GM12891 (cell line): Measurements from ENCODE around the gene UBE2E2.

ENCODE experiments used
- PAX5 ChIP-seq: IDR thresholded peaks from 2 replicates; pipeline ENCODE4 v1.6.1; 2011; ENCODE audit warnings: low read length, moderate library complexity, mild to moderate bottlenecking; ENCODE audit not compliant: insufficient read depth, severe bottlenecking
- POLR2A ChIP-seq: IDR thresholded peaks from 2 replicates; pipeline ENCODE4 v1.6.1; 2011; ENCODE audit warnings: low read depth, low read length, control low read depth
- POLR2AphosphoS5 ChIP-seq: IDR thresholded peaks from 2 replicates; pipeline ENCODE4 v1.6.1; 2011; ENCODE audit warnings: low read depth, low read length, control low read depth
- POU2F2 ChIP-seq: IDR thresholded peaks from 2 replicates; pipeline ENCODE4 v1.6.1; 2011; ENCODE audit warnings: low read depth, mild to moderate bottlenecking, control low read depth, low read length, moderate library complexity
- SPI1 ChIP-seq: IDR thresholded peaks from 2 replicates; pipeline ENCODE4 v1.6.1; 2011; ENCODE audit warnings: low read depth, low read length, control low read depth
- TAF1 ChIP-seq: IDR thresholded peaks from 2 replicates; pipeline ENCODE4 v1.6.1; 2011; ENCODE audit warnings: low read depth, low read length, control low read depth

GRCh38 chr3:23242106-23242505, 39.0 kb downstream of the UBE2E2 start:
- TF ChIP-seq POLR2AphosphoS5 (no peak), POLR2A (no peak), TAF1 (no peak), SPI1 (no peak), PAX5 (no peak), POU2F2 (no peak)
